Kidney (tissue), 14 donors: ENCODE measurements around the gene TBX20. TPM values are rescaled to one million over a fixed set of nuclear protein-coding genes. Genes with fewer than 3 reads are reported as not detected.
"Not testable (repeated sequence)": the region's sequence is repeated elsewhere in the genome, so short reads cannot be mapped to it uniquely, and the experiment has no call there.

Source experiments
- DNase-seq, 5 donors: peaks; one replicate each; pipeline ENCODE4 v3.0.0-alpha.2; 2013 to 2020
- FAIRE-seq: peaks from 2 replicates; lab custom pipeline; 2012; peaks lifted over from hg19 to GRCh38; lab: Jason Lieb, UNC
- H3K27ac ChIP-seq, 2 donors: one replicate each; pipeline ENCODE4 v1.7.0; 2013; ENCODE audit warnings: low read depth in 2 of 2, low read length in 2 of 2, inconsistent platforms in 1 of 2
- H3K27me3 ChIP-seq: one replicate; pipeline ENCODE4 v1.7.1; 2013; ENCODE audit warnings: low read length, inconsistent platforms; ENCODE audit not compliant: control insufficient read depth, insufficient read depth
- H3K36me3 ChIP-seq, 3 donors: one replicate each; pipeline versions ENCODE4 v1.7.0 to v1.7.1; 2013; ENCODE audit warnings: low read length in 3 of 3, control low read depth in 1 of 3, inconsistent platforms in 1 of 3; ENCODE audit not compliant: insufficient read depth in 3 of 3, control insufficient read depth in 2 of 3
- H3K4me1 ChIP-seq, 3 donors: one replicate each; pipeline versions ENCODE4 v1.7.0 to v1.7.1; 2013; ENCODE audit warnings: low read length in 3 of 3, inconsistent platforms in 1 of 3, low read depth in 1 of 3; ENCODE audit not compliant: control insufficient read depth in 2 of 3, insufficient read depth in 2 of 3
- H3K4me3 ChIP-seq, 3 donors: one replicate each; pipeline versions ENCODE4 v1.7.0 to v1.8.1; 2013; ENCODE audit warnings: low read length in 3 of 3, control low read depth in 1 of 3, inconsistent platforms in 1 of 3
- H3K9ac ChIP-seq, 3 donors: one replicate each; pipeline versions ENCODE4 v1.7.0 to v1.7.1; 2013; ENCODE audit warnings: low read length in 3 of 3, control low read depth in 1 of 3, inconsistent platforms in 1 of 3
- H3K9me3 ChIP-seq, 3 donors: one replicate each; pipeline versions ENCODE4 v1.7.0 to v1.7.1; 2013; ENCODE audit warnings: low read length in 3 of 3, control low read depth in 1 of 3, inconsistent platforms in 1 of 3; ENCODE audit not compliant: control insufficient read depth in 2 of 3, insufficient read depth in 1 of 3
- CTCF ChIP-seq: IDR thresholded peaks from 3 replicates; pipeline ENCODE4 v1.5.1; 2012; ENCODE audit warnings: mild to moderate bottlenecking, moderate library complexity, borderline replicate concordance; ENCODE audit not compliant: insufficient read depth; ENCODE audit errors: extremely low read depth
- intact Hi-C: fragments of 100-400 bp; cut with DNase I; formaldehyde crosslinking; loops from one replicate; pipeline ENCODE4 v1.11.1; 2022
- polyA plus RNA-seq: library from polyadenylated mRNA; stranded (reverse); fragments of 350-450 nt; fragmentation: Illumina TruSeq; extraction: RNeasy Lipid Tissue Mini Kit (QIAGEN cat#74804); gene quantifications from one replicate; pipeline ENCODE4 v1.2.3, GENCODE V29; 2014; ENCODE audit warnings: low read depth, low replicate concordance; ENCODE audit not compliant: insufficient read depth
- total RNA-seq: library from RNA; stranded (reverse); fragmentation: NEBNext Ultra II Directional; extraction: Animal tissue kit (Norgen Biotek cat#: 25700); gene quantifications from one replicate; pipeline ENCODE4 v1.2.1, GENCODE V29; 2021
- donor health status: control.
- donor health status: control.
- donor health status: control.
- donor health status: control.
- donor health status: control.
- donor health status: DM: yes; HTN: yes; CAD: no.
- donor health status: Normal renal cell carcinoma (clear cell type).

Gene TBX20
- total and polyA plus RNA-seq, 2 donors from 2014 or later: not detected

GRCh38 chr7:35185908-35186731 is 67.8 kb downstream of the TBX20 start:
- no peak overlapping the region for H3K27ac ChIP-seq
- no peaks in the 10 kb centered on the region for H3K4me1 ChIP-seq
- FAIRE-seq (no peak), DNase-seq (peak; percentile 71 to 78 (median 74))
- H3K36me3 ChIP-seq: no peaks in the 10 kb centered on the region
- H3K9ac ChIP-seq: no peak overlapping the region
- H3K9me3 ChIP-seq: no peaks in the 10 kb centered on the region
- H3K27me3 ChIP-seq: no peaks in the 10 kb centered on the region
- H3K4me3 ChIP-seq: peak overlapping the region in 2 of 3 donors; percentile 3 to 49
- intact Hi-C loops: no loop called here
- no peak for TF ChIP-seq CTCF

- H3K27me3 ChIP-seq, H3K4me1 ChIP-seq, FAIRE-seq, DNase-seq, H3K9ac ChIP-seq, intact Hi-C loops, H3K36me3 ChIP-seq, H3K9me3 ChIP-seq, H3K27ac ChIP-seq, H3K4me3 ChIP-seq: not testable (repeated sequence)
Observed at GRCh38 chr7:35185578-35185907, 68.4 kb downstream of the TBX20 start.

GRCh38 chr7:35184961-35185360 is 68.9 kb downstream of the TBX20 start:
- H3K36me3 ChIP-seq, H3K4me1 ChIP-seq, FAIRE-seq, intact Hi-C loops, H3K9ac ChIP-seq, DNase-seq, H3K4me3 ChIP-seq, H3K27ac ChIP-seq, H3K27me3 ChIP-seq, H3K9me3 ChIP-seq: not testable (repeated sequence)

GRCh38 chr7:35183873-35184503 is 69.9 kb downstream of the TBX20 start:
- FAIRE-seq, intact Hi-C loops: not testable (repeated sequence)

GRCh38 chr7:35180665-35181064 is 73.2 kb downstream of the TBX20 start:
- H3K9ac ChIP-seq, FAIRE-seq, H3K9me3 ChIP-seq, H3K4me3 ChIP-seq, H3K36me3 ChIP-seq, DNase-seq, H3K27me3 ChIP-seq, H3K27ac ChIP-seq, intact Hi-C loops, H3K4me1 ChIP-seq: not testable (repeated sequence)

More at GRCh38 chr7:35183873-35184503, 69.9 kb downstream of the TBX20 start:
- not testable (repeated sequence) for H3K27ac ChIP-seq, DNase-seq, H3K27me3 ChIP-seq, H3K9me3 ChIP-seq, H3K9ac ChIP-seq, H3K4me1 ChIP-seq, H3K36me3 ChIP-seq, H3K4me3 ChIP-seq

- DNase-seq: peak in 1 of 5 donors; percentile 3
- H3K27ac ChIP-seq, H3K4me1 ChIP-seq, H3K9ac ChIP-seq, H3K27me3 ChIP-seq, intact Hi-C loops, H3K9me3 ChIP-seq, H3K4me3 ChIP-seq, H3K36me3 ChIP-seq, FAIRE-seq: not testable (repeated sequence)
Observed at GRCh38 chr7:35173176-35173575, 80.7 kb downstream of the TBX20 start.

GRCh38 chr7:35172131-35172530 is 81.8 kb downstream of the TBX20 start:
- intact Hi-C loops, DNase-seq, H3K4me1 ChIP-seq, H3K4me3 ChIP-seq, H3K9ac ChIP-seq, H3K9me3 ChIP-seq, H3K27ac ChIP-seq, H3K27me3 ChIP-seq, H3K36me3 ChIP-seq, FAIRE-seq: not testable (repeated sequence)
